Dermis blood vessel endothelial cell (primary cell): ENCODE results near the gene CLCN6. TPM values are rescaled to one million over a fixed set of nuclear protein-coding genes. Genes with fewer than 3 reads are reported as not detected.

Experiments used
- DNase-seq: peaks from one replicate; pipeline ENCODE4 v3.0.0; 2010
- total RNA-seq: library from RNA; depleted of rRNA; stranded (reverse); fragments of >200 nt; gene quantifications from 2 replicates; pipeline ENCODE4 v1.2.3, GENCODE V29; 2014

The CLCN6 gene
- total RNA-seq, 1 donor from 2014 or later, result 19.9 TPM

DNA sequence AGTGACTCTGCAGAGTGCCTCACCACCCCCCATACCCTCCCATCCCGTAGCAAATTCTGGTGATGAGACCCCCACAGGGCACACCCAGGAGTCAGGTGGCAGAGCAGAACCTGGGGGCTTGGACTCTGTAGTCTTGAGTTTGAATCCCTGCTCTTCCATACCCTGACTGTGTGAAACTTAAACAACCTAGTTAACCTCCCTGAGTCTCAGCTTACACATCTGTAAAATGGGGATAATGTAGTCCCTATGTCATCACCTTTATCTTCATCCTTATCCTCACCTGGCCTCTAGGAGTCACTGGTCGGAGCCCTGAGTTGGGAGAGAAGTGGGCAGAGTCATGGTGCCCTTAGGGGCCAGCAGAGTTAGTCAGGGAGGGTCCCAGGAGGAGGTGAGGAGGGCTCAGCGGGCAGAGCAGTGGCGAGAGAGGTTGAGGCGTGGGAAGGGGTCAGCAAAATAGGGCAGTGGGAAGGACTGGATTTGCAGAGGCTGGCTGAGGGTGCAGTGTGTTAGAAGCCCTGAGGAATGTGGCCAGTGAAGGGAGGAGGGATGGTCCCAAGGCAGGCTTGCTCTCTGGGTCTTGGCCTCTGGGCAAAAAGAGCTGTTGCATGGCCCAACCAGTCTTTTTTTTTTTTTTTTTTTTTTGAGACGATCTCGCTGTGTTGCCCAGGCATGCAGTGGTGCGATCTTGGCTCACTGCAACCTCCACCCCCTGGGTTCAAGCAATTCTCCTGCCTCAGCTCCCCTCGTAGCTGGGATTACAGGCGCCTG lies 25.4 kb upstream of the CLCN6 start:
- no peak for DNase-seq

DNA sequence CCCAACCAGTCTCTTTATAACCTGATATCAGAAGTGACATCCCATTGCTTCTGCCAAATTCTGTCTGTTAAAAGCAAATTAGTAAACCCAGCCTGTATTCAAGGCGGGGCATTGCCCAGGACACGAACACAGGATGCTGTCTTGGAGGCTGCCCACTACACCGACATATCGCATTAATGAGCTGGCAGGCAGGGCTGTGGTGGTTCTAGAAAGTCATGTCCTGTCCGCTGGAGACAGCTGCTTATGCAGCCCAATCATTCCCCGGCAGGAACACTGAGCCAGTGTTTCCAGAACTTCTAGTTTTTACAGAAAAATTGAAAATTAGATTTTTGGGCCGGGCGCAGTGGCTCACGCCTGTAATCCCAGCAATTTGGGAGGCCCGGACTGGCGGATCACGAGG lies 24.7 kb upstream of the CLCN6 start:
- no peak for DNase-seq

DNA sequence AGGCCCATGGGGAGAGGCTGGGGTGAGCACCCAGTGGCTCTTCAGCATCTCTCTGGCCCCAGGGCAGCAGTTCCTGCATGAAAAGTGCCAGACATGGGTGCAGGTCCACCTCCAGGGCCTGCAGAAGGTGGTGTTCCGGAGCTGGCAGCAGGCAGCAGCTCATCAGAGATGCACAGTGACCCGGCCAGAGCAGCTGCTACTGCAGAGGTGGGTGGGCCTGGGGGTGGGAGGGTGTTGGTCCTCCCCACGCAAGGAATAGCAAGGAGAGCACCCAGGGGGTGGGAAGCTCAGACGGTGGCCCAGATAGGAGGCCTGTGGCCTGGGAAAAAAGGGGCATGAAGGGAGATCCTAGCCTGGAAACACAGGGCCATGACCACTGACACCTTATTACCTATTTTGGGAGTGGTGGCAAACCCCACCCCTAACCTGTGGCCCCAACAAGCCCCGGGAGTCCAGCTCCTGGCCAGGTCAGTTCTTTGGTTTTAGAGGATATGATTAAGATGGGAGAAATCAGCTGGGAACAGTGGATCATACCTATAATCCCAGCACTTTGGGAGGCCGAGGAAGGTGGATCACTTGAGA lies 23.8 kb upstream of the CLCN6 start:
- no peak for DNase-seq

- DNase-seq, result no peak
Measured at GRCh38 chr1:11783556-11783955, 22.4 kb upstream of the CLCN6 start.

- no peak for DNase-seq
Measured at GRCh38 chr1:11784256-11784992, 21.6 kb upstream of the CLCN6 start.

DNA sequence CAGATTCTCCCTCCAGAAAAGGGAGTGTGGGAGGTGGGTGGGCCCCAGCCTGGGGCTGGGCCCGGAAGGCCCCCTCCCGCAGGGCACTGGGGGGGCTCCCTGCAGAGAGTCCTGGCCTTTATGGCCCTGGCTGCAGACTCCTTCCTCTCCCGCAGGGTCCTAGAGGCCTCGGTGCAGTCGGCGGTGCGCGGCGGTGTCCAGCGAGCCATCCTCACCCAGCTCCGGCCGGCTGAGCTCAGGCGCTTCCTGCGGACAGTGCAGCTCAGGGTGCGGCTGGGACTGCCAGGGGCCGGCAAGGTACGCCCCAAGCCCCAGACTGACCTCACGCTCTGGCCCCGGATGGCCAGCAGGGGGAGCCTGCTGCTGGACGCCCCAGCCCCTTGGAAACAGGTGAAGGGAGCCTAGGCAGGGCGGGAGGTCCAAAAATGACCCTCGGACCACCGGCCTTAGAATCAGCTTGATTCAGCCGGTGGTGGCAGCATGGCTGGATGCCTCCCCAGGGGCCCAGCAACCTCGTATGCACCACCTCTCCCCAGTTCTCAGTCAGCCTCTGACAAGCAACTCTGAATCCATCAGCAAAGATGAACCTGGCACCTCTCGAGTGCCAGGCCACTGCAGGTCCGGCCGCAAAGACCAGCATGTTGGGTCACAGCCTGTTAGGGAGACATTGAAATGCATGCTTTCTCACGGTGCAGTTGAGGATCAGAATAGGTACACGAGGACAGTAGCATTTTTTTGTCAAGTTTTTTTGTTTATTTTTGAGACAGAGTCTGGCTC lies 20.8 kb upstream of the CLCN6 start:
- DNase-seq, result peak; percentile 70

DNA sequence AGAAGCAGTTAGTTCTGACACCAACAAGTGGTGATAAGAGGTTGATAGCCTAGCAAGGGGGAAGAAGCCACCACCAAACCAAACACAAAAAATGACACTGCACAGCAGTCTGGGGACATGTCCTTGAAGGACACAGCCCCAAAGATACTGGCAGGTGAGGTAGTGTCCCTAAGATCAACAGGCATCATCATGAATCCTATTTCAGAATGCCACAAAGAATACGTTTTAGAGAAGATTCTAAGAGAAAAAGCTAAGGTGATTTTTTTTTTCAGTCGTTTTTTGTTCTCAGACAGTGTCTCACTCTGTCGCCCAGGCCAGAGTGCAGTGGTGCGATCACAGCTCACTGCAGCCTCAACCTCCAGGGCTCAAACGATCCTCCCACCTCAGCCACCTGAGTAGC lies 19.8 kb upstream of the CLCN6 start:
- DNase-seq, result no peak

GRCh38 chr1:11787251-11787803 lies 18.7 kb upstream of the CLCN6 start:
- no peak for DNase-seq

- DNase-seq, result no peak
Measured at GRCh38 chr1:11787804-11788436, 18.1 kb upstream of the CLCN6 start.

GRCh38 chr1:11788549-11789053 lies 17.4 kb upstream of the CLCN6 start:
- DNase-seq, result no peak

GRCh38 chr1:11789126-11790067 lies 16.6 kb upstream of the CLCN6 start:
- no peak for DNase-seq

- no peak for DNase-seq
Measured at GRCh38 chr1:11790101-11790879, 15.7 kb upstream of the CLCN6 start.

GRCh38 chr1:11790880-11791715 lies 14.9 kb upstream of the CLCN6 start:
- DNase-seq, result peak; percentile 84

- no peak for DNase-seq
Measured at GRCh38 chr1:11792106-11792505, 13.9 kb upstream of the CLCN6 start.

DNA sequence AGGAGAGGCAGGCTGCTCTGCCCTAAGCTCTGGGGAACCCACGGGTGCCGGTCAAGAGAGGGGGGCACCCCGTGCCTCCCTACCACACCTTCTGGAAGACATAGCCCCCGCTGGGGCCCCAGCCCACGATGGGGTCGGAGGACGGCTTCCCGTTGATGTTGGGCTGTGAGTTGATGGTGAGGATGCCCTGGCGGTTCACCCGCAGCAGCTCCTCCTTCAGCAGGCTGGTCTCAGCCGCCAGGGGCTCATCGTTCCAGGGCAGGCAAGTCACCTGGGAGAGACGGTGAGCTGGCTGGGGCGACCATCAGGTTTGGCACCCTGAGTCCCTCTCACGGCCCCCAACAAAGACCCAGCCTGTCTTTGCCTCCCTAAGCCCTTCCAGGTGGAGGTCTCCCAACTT lies 12.2 kb upstream of the CLCN6 start:
- no peak for DNase-seq

- no peak for DNase-seq
Measured at GRCh38 chr1:11794446-11795237, 11.3 kb upstream of the CLCN6 start.

- DNase-seq, result no peak
Measured at GRCh38 chr1:11795238-11795890, 10.6 kb upstream of the CLCN6 start.
